ENCODE results near the gene PLK1. TPM values are rescaled to one million over a fixed set of nuclear protein-coding genes. Genes with fewer than 3 reads are reported as not detected.
A peak's percentile ranks its signal among the peaks of the same experiment; 100 is the strongest.

The PLK1 gene
- total and polyA plus RNA-seq, 3 experiments from 2014 or later = 0.41 to 49.7 (median 48.3) TPM

GRCh38 chr16:23642246-23642774, 36.4 kb upstream of the PLK1 start:
- Mint-ChIP-seq H3K27me3 (no peaks in the 10 kb centered on the region), H3K4me3 (peak overlapping the region; percentile 98 to 100 (median 99)), H3K27ac (peak overlapping the region; percentile 98 to 99 (median 98)), H3K4me1 (peaks cover 43 to 62% (median 60%) of the 10 kb centered on the region in 3 donors), H3K9me3 (no peaks in the 10 kb centered on the region), H3K36me3 (peaks cover 9 to 50% (median 20%) of the 10 kb centered on the region in 3 donors)
- Histone ChIP-seq H3K9me3 (ENCODE audit: low read length) (no peaks in the 10 kb centered on the region), H3K4me3 (ENCODE audit: low read length) (peak overlapping the region; percentile 99), H3K27me3 (ENCODE audit: insufficient read depth, low read length, poor library complexity, severe bottlenecking) (no peaks in the 10 kb centered on the region), H3K36me3 (ENCODE audit: insufficient read depth, low read length) (peaks cover 7% of the 10 kb centered on the region), H3K4me1 (ENCODE audit: insufficient read depth, low read length) (peaks cover 19% of the 10 kb centered on the region), H3K27ac (ENCODE audit: low read depth, low read length) (peak overlapping the region; percentile 3)
- no peak for DNase-seq
- POLR2A ChIA-PET = interaction anchor here (0.6 kb wide), 1 partner anchor 1981 kb away, joined by 3 read pairs; no protein-coding TSS in a partner anchor
- CTCF ChIA-PET = no interaction called here

GRCh38 chr16:23650674-23651416, 27.8 kb upstream of the PLK1 start:
- Mint-ChIP-seq H3K4me3 (no peak overlapping the region), H3K9me3 (no peaks in the 10 kb centered on the region), H3K36me3 (peaks cover 29 to 73% (median 30%) of the 10 kb centered on the region in 3 donors), H3K4me1 (peaks cover 32 to 48% (median 41%) of the 10 kb centered on the region in 3 donors), H3K27me3 (no peaks in the 10 kb centered on the region), H3K27ac (peak overlapping the region in 4 of 8 donors; percentile 9 to 66 (median 54))
- H3K4me1 ChIP-seq (ENCODE audit: insufficient read depth, low read length) = no peaks in the 10 kb centered on the region
- no peaks in the 10 kb centered on the region for H3K27me3 ChIP-seq (ENCODE audit: insufficient read depth, low read length, poor library complexity, severe bottlenecking)
- ChIA-PET CTCF (no interaction called here), POLR2A (no interaction called here)
- DNase-seq = no peak
- no peaks in the 10 kb centered on the region for H3K9me3 ChIP-seq (ENCODE audit: low read length)
- no peak overlapping the region for H3K4me3 ChIP-seq (ENCODE audit: low read length)
- H3K27ac ChIP-seq (ENCODE audit: low read depth, low read length) = no peak overlapping the region
- H3K36me3 ChIP-seq (ENCODE audit: insufficient read depth, low read length) = peaks cover 8% of the 10 kb centered on the region

GRCh38 chr16:23651943-23652468, 26.7 kb upstream of the PLK1 start:
- Histone ChIP-seq H3K27me3 (ENCODE audit: insufficient read depth, low read length, poor library complexity, severe bottlenecking) (no peaks in the 10 kb centered on the region), H3K4me3 (ENCODE audit: low read length) (no peak overlapping the region), H3K4me1 (ENCODE audit: insufficient read depth, low read length) (no peaks in the 10 kb centered on the region), H3K27ac (ENCODE audit: low read depth, low read length) (no peak overlapping the region), H3K9me3 (ENCODE audit: low read length) (no peaks in the 10 kb centered on the region), H3K36me3 (ENCODE audit: insufficient read depth, low read length) (peaks cover 5% of the 10 kb centered on the region)
- Mint-ChIP-seq H3K4me1 (peaks cover 26 to 41% (median 34%) of the 10 kb centered on the region in 3 donors), H3K4me3 (no peak overlapping the region), H3K9me3 (no peaks in the 10 kb centered on the region), H3K27ac (peak overlapping the region in 2 of 8 donors; percentile 1 to 9), H3K36me3 (peaks cover 24 to 67% (median 25%) of the 10 kb centered on the region in 3 donors), H3K27me3 (no peaks in the 10 kb centered on the region)
- DNase-seq = no peak
- ChIA-PET CTCF (no interaction called here), POLR2A (no interaction called here)

GRCh38 chr16:23663918-23664317, 14.8 kb upstream of the PLK1 start:
- Mint-ChIP-seq H3K36me3 (peaks cover 29 to 97% (median 32%) of the 10 kb centered on the region in 3 donors), H3K9me3 (no peaks in the 10 kb centered on the region), H3K27ac (peak overlapping the region in 1 of 8 donors; percentile 58), H3K4me3 (no peak overlapping the region), H3K4me1 (peaks cover 0 to 1% (median 0%) of the 10 kb centered on the region in 3 donors), H3K27me3 (no peaks in the 10 kb centered on the region)
- CTCF ChIA-PET = no interaction called here
- H3K27ac ChIP-seq (ENCODE audit: low read depth, low read length) = no peak overlapping the region
- H3K4me1 ChIP-seq (ENCODE audit: insufficient read depth, low read length) = no peaks in the 10 kb centered on the region
- POLR2A ChIA-PET = no interaction called here
- no peak overlapping the region for H3K4me3 ChIP-seq (ENCODE audit: low read length)
- H3K27me3 ChIP-seq (ENCODE audit: insufficient read depth, low read length, poor library complexity, severe bottlenecking) = no peaks in the 10 kb centered on the region
- DNase-seq = no peak
- peaks cover 87% of the 10 kb centered on the region for H3K36me3 ChIP-seq (ENCODE audit: insufficient read depth, low read length)
- H3K9me3 ChIP-seq (ENCODE audit: low read length) = no peaks in the 10 kb centered on the region

GRCh38 chr16:23666571-23667354, 11.9 kb upstream of the PLK1 start:
- peaks cover 0 to 5% (median 0%) of the 10 kb centered on the region in 3 donors for H3K4me1 Mint-ChIP-seq
- no peaks in the 10 kb centered on the region for H3K4me1 ChIP-seq (ENCODE audit: insufficient read depth, low read length)
- H3K27ac Mint-ChIP-seq = no peak overlapping the region
- H3K27me3 ChIP-seq (ENCODE audit: insufficient read depth, low read length, poor library complexity, severe bottlenecking) = no peaks in the 10 kb centered on the region
- H3K27ac ChIP-seq (ENCODE audit: low read depth, low read length) = no peak overlapping the region
- H3K36me3 ChIP-seq (ENCODE audit: insufficient read depth, low read length) = peaks cover 67% of the 10 kb centered on the region
- H3K36me3 Mint-ChIP-seq = peaks cover 13 to 96% (median 26%) of the 10 kb centered on the region in 3 donors
- no peaks in the 10 kb centered on the region for H3K27me3 Mint-ChIP-seq
- ChIA-PET CTCF (no interaction called here), POLR2A (no interaction called here)
- H3K9me3 Mint-ChIP-seq = no peaks in the 10 kb centered on the region
- no peaks in the 10 kb centered on the region for H3K9me3 ChIP-seq (ENCODE audit: low read length)
- H3K4me3 ChIP-seq (ENCODE audit: low read length) = no peak overlapping the region
- H3K4me3 Mint-ChIP-seq = no peak overlapping the region
- no peak for DNase-seq

- POLR2A ChIA-PET = no interaction called here
These were observed 11.4 kb upstream of the PLK1 start for GRCh38 chr16:23667355-23667659.

GRCh38 chr16:23668225-23668624, 10.5 kb upstream of the PLK1 start:
- Mint-ChIP-seq H3K4me3 (no peak overlapping the region), H3K27ac (no peak overlapping the region), H3K9me3 (no peaks in the 10 kb centered on the region), H3K36me3 (peaks cover 13 to 90% (median 22%) of the 10 kb centered on the region in 3 donors), H3K4me1 (peaks cover 0 to 5% (median 0%) of the 10 kb centered on the region in 3 donors), H3K27me3 (no peaks in the 10 kb centered on the region)
- no peak for DNase-seq
- ChIA-PET CTCF (no interaction called here), POLR2A (no interaction called here)
- Histone ChIP-seq H3K27ac (ENCODE audit: low read depth, low read length) (no peak overlapping the region), H3K4me3 (ENCODE audit: low read length) (no peak overlapping the region), H3K4me1 (ENCODE audit: insufficient read depth, low read length) (no peaks in the 10 kb centered on the region), H3K9me3 (ENCODE audit: low read length) (no peaks in the 10 kb centered on the region), H3K27me3 (ENCODE audit: insufficient read depth, low read length, poor library complexity, severe bottlenecking) (no peaks in the 10 kb centered on the region), H3K36me3 (ENCODE audit: insufficient read depth, low read length) (peaks cover 65% of the 10 kb centered on the region)

More at GRCh38 chr16:23667355-23667659, 11.4 kb upstream of the PLK1 start:
- Mint-ChIP-seq H3K4me3 (no peak overlapping the region), H3K4me1 (peaks cover 0 to 5% (median 0%) of the 10 kb centered on the region in 3 donors), H3K9me3 (no peaks in the 10 kb centered on the region), H3K36me3 (peaks cover 13 to 96% (median 25%) of the 10 kb centered on the region in 3 donors), H3K27me3 (no peaks in the 10 kb centered on the region), H3K27ac (no peak overlapping the region)
- Histone ChIP-seq H3K4me1 (ENCODE audit: insufficient read depth, low read length) (no peaks in the 10 kb centered on the region), H3K36me3 (ENCODE audit: insufficient read depth, low read length) (peaks cover 66% of the 10 kb centered on the region), H3K27ac (ENCODE audit: low read depth, low read length) (no peak overlapping the region), H3K27me3 (ENCODE audit: insufficient read depth, low read length, poor library complexity, severe bottlenecking) (no peaks in the 10 kb centered on the region), H3K4me3 (ENCODE audit: low read length) (no peak overlapping the region), H3K9me3 (ENCODE audit: low read length) (no peaks in the 10 kb centered on the region)
- DNase-seq = no peak
- CTCF ChIA-PET = no interaction called here

GRCh38 chr16:23668873-23669272, 9.8 kb upstream of the PLK1 start:
- ChIA-PET POLR2A (no interaction called here), CTCF (no interaction called here)
- Histone ChIP-seq H3K4me3 (ENCODE audit: low read length) (no peak overlapping the region), H3K36me3 (ENCODE audit: insufficient read depth, low read length) (peaks cover 62% of the 10 kb centered on the region), H3K27me3 (ENCODE audit: insufficient read depth, low read length, poor library complexity, severe bottlenecking) (no peaks in the 10 kb centered on the region), H3K9me3 (ENCODE audit: low read length) (no peaks in the 10 kb centered on the region), H3K4me1 (ENCODE audit: insufficient read depth, low read length) (no peaks in the 10 kb centered on the region), H3K27ac (ENCODE audit: low read depth, low read length) (no peak overlapping the region)
- H3K36me3 Mint-ChIP-seq = peaks cover 10 to 88% (median 19%) of the 10 kb centered on the region in 3 donors
- H3K27ac Mint-ChIP-seq = no peak overlapping the region
- H3K9me3 Mint-ChIP-seq = no peaks in the 10 kb centered on the region
- H3K27me3 Mint-ChIP-seq = no peaks in the 10 kb centered on the region
- no peak overlapping the region for H3K4me3 Mint-ChIP-seq
- peaks cover 0 to 5% (median 0%) of the 10 kb centered on the region in 3 donors for H3K4me1 Mint-ChIP-seq
- no peak for DNase-seq
